ENCODE measurements around the gene VLDLR.
"Not testable (repeated sequence)": the region's sequence is repeated elsewhere in the genome, so short reads cannot be mapped to it uniquely, and the experiment has no call there.

Gene VLDLR

GRCh38 chr9:2663461-2664173 is 42.0 kb downstream of the VLDLR start:
- DNase-seq (ENCODE audit: low read depth in 2 of 2) = no peak

- no peak for DNase-seq (ENCODE audit: low read depth in 2 of 2)
These were observed 42.8 kb downstream of the VLDLR start for GRCh38 chr9:2664174-2665065.

- DNase-seq (ENCODE audit: low read depth in 2 of 2) = no peak
These were observed 45.0 kb downstream of the VLDLR start for GRCh38 chr9:2666569-2666968.

GRCh38 chr9:2673161-2673560 is 51.6 kb downstream of the VLDLR start:
- no peak for DNase-seq (ENCODE audit: low read depth in 2 of 2)

- DNase-seq (ENCODE audit: low read depth in 2 of 2) = no peak
These were observed 52.7 kb downstream of the VLDLR start for GRCh38 chr9:2674141-2674824.

GRCh38 chr9:2675834-2676233 is 54.2 kb downstream of the VLDLR start:
- no peak for DNase-seq (ENCODE audit: low read depth in 2 of 2)

GRCh38 chr9:2676466-2676865 is 54.9 kb downstream of the VLDLR start:
- DNase-seq (ENCODE audit: low read depth in 2 of 2) = no peak

- no peak for DNase-seq (ENCODE audit: low read depth in 2 of 2)
These were observed 56.6 kb downstream of the VLDLR start for GRCh38 chr9:2677915-2678889.

GRCh38 chr9:2679011-2679410 is 57.4 kb downstream of the VLDLR start:
- no peak for DNase-seq (ENCODE audit: low read depth in 2 of 2)

GRCh38 chr9:2681981-2682380 is 60.4 kb downstream of the VLDLR start:
- DNase-seq (ENCODE audit: low read depth in 2 of 2) = no peak

- no peak for DNase-seq (ENCODE audit: low read depth in 2 of 2)
These were observed 65.3 kb downstream of the VLDLR start for GRCh38 chr9:2686911-2687310.

- DNase-seq (ENCODE audit: low read depth in 2 of 2) = no peak
These were observed 67.0 kb downstream of the VLDLR start for GRCh38 chr9:2688636-2689035.

- DNase-seq (ENCODE audit: low read depth in 2 of 2) = no peak
These were observed 69.6 kb downstream of the VLDLR start for GRCh38 chr9:2691212-2691611.

- DNase-seq (ENCODE audit: low read depth in 2 of 2) = no peak
These were observed 70.0 kb downstream of the VLDLR start for GRCh38 chr9:2691626-2692025.

- DNase-seq (ENCODE audit: low read depth in 2 of 2) = no peak
These were observed 71.5 kb downstream of the VLDLR start for GRCh38 chr9:2693056-2693455.

- DNase-seq (ENCODE audit: low read depth in 2 of 2) = no peak
These were observed 75.9 kb downstream of the VLDLR start for GRCh38 chr9:2697492-2697891.

- DNase-seq (ENCODE audit: low read depth in 2 of 2) = no peak
These were observed 78.8 kb downstream of the VLDLR start for GRCh38 chr9:2700398-2700797.

GRCh38 chr9:2700909-2701550 is 79.4 kb downstream of the VLDLR start:
- no peak for DNase-seq (ENCODE audit: low read depth in 2 of 2)

- DNase-seq (ENCODE audit: low read depth in 2 of 2) = no peak
These were observed 82.9 kb downstream of the VLDLR start for GRCh38 chr9:2704504-2704903.

- not testable (repeated sequence) for DNase-seq (ENCODE audit: low read depth in 2 of 2)
These were observed 85.7 kb downstream of the VLDLR start for GRCh38 chr9:2707256-2707655.
